ENCODE data around the gene CD44.
A peak's percentile ranks its signal among the peaks of the same experiment; 100 is the strongest.
"Not testable (repeated sequence)": the region's sequence is repeated elsewhere in the genome, so short reads cannot be mapped to it uniquely, and the experiment has no call there.

The CD44 gene

DNA sequence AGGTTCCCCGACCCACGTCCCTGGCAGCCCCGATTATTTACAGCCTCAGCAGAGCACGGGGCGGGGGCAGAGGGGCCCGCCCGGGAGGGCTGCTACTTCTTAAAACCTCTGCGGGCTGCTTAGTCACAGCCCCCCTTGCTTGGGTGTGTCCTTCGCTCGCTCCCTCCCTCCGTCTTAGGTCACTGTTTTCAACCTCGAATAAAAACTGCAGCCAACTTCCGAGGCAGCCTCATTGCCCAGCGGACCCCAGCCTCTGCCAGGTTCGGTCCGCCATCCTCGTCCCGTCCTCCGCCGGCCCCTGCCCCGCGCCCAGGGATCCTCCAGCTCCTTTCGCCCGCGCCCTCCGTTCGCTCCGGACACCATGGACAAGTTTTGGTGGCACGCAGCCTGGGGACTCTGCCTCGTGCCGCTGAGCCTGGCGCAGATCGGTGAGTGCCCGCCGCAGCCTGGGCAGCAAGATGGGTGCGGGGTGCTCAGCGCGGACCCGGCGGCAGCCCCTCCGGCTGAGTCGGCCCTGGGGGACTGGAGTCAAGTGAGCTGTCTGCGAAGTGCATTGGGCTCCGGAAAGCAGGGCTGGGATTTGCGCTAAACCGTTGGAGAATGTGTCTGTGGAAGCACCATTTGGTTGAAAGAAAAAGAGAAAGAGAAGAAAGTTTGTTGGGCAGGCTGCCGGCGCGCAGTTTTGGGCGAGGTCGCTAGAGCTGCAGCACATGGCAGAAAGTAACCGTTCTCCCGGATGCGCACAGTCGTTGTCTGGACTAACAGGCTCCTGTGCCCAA lies at the start of gene CD44:
CD44 (plus strand) TSS at position 229 of the 779 bp plus-strand sequence; CDS start at position 362, 133 bp downstream.
- peaks cover 62% of the 10 kb centered on the region for H3K4me1 ChIP-seq (ENCODE audit: insufficient read depth, low read length)
- H3K27ac ChIP-seq (ENCODE audit: low read length), result peak within 1 kb of the TSS; percentile 87
- DNase-seq (peak; percentile 78), ATAC-seq (ENCODE audit: insufficient read depth, low read depth) (peak; percentile 79)
- TF ChIP-seq EZH2 (IDR thresholded peaks at IDR 0.05; ENCODE audit: borderline replicate concordance, low read depth, low read length, severe bottlenecking), result no peak
- TF ChIP-seq, protein P1, sequence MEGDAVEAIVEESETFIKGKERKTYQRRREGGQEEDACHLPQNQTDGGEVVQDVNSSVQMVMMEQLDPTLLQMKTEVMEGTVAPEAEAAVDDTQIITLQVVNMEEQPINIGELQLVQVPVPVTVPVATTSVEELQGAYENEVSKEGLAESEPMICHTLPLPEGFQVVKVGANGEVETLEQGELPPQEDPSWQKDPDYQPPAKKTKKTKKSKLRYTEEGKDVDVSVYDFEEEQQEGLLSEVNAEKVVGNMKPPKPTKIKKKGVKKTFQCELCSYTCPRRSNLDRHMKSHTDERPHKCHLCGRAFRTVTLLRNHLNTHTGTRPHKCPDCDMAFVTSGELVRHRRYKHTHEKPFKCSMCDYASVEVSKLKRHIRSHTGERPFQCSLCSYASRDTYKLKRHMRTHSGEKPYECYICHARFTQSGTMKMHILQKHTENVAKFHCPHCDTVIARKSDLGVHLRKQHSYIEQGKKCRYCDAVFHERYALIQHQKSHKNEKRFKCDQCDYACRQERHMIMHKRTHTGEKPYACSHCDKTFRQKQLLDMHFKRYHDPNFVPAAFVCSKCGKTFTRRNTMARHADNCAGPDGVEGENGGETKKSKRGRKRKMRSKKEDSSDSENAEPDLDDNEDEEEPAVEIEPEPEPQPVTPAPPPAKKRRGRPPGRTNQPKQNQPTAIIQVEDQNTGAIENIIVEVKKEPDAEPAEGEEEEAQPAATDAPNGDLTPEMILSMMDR (IDR thresholded peaks at IDR 0.05; ENCODE audit: borderline replicate concordance, extremely low read depth, low read length, poor library complexity, severe bottlenecking), result no peak
- peaks cover 53% of the 10 kb centered on the region for H3K79me2 ChIP-seq (ENCODE audit: insufficient read depth, low read length)
- H4K20me1 ChIP-seq (ENCODE audit: insufficient read depth, low read length), result peaks cover 9% of the 10 kb centered on the region; the same call in 1 of the 2 replicates
- peak within 1 kb of the TSS; percentile 60 to 89 for H3K4me3 ChIP-seq (ENCODE audit: low read depth in 1 of 2, low read length in 2 of 2)
- peak within 1 kb of the TSS; percentile 88 for H3K9ac ChIP-seq (ENCODE audit: low read depth, low read length)
- no peaks in the 10 kb centered on the region for H3K27me3 ChIP-seq (ENCODE audit: insufficient read depth, low read length, poor library complexity)
- H3K9me3 ChIP-seq (ENCODE audit: insufficient read depth, low read length, severe bottlenecking), result no peaks in the 10 kb centered on the region
- peak within 1 kb of the TSS; percentile 97 for H2AFZ ChIP-seq (ENCODE audit: low read depth, low read length)
- peak within 1 kb of the TSS; percentile 92 for H3K4me2 ChIP-seq (ENCODE audit: insufficient read depth, low read length)
- H3K36me3 ChIP-seq (ENCODE audit: insufficient read depth, low read length), result peaks cover 3% of the 10 kb centered on the region; the same call in 1 of the 2 replicates

- Histone ChIP-seq H2AFZ (ENCODE audit: low read depth, low read length) (no peak overlapping the region), H3K36me3 (ENCODE audit: insufficient read depth, low read length) (no peaks in the 10 kb centered on the region), H3K4me1 (ENCODE audit: insufficient read depth, low read length) (peaks cover 15% of the 10 kb centered on the region), H3K4me2 (ENCODE audit: insufficient read depth, low read length) (no peak overlapping the region), H3K27me3 (ENCODE audit: insufficient read depth, low read length, poor library complexity) (no peaks in the 10 kb centered on the region), H3K27ac (ENCODE audit: low read length) (no peak overlapping the region), H3K4me3 (ENCODE audit: low read depth in 1 of 2, low read length in 2 of 2) (no peak overlapping the region), H3K79me2 (ENCODE audit: insufficient read depth, low read length) (no peaks in the 10 kb centered on the region), H3K9me3 (ENCODE audit: insufficient read depth, low read length, severe bottlenecking) (no peaks in the 10 kb centered on the region), H4K20me1 (ENCODE audit: insufficient read depth, low read length) (no peaks in the 10 kb centered on the region), H3K9ac (ENCODE audit: low read depth, low read length) (no peak overlapping the region)
- DNase-seq (no peak), ATAC-seq (ENCODE audit: insufficient read depth, low read depth) (no peak)
- TF ChIP-seq EZH2 (IDR thresholded peaks at IDR 0.05; ENCODE audit: borderline replicate concordance, low read depth, low read length, severe bottlenecking), result no peak
- TF ChIP-seq, protein P1 (IDR thresholded peaks at IDR 0.05; ENCODE audit: borderline replicate concordance, extremely low read depth, low read length, poor library complexity, severe bottlenecking), result no peak
Observed at GRCh38 chr11:35089666-35090065, 49.3 kb upstream of the CD44 start.

DNA sequence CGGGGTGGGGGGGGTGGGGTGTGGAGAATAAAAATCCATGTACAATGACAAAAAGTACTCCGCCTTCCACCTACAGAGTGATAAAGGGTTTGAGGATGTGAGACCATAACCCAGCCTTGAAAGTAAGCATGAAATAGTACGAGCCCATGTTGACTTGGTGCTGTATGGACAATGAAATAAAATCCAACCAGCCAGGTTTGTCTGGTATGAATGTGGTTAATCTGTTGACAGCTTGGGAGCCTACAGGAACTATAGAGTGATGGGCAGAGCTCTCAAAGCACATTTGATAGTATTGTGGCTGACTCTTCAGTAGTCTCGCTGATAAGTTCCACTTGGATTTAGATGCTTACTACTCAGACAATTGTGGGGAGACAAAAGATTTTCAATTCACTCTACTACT lies 48.8 kb upstream of the CD44 start:
- Histone ChIP-seq H3K27me3 (ENCODE audit: insufficient read depth, low read length, poor library complexity) (no peaks in the 10 kb centered on the region), H3K9me3 (ENCODE audit: insufficient read depth, low read length, severe bottlenecking) (no peaks in the 10 kb centered on the region), H3K9ac (ENCODE audit: low read depth, low read length) (no peak overlapping the region), H4K20me1 (ENCODE audit: insufficient read depth, low read length) (no peaks in the 10 kb centered on the region), H3K4me1 (ENCODE audit: insufficient read depth, low read length) (peaks cover 15% of the 10 kb centered on the region), H2AFZ (ENCODE audit: low read depth, low read length) (no peak overlapping the region), H3K79me2 (ENCODE audit: insufficient read depth, low read length) (no peaks in the 10 kb centered on the region), H3K4me2 (ENCODE audit: insufficient read depth, low read length) (no peak overlapping the region), H3K27ac (ENCODE audit: low read length) (no peak overlapping the region), H3K4me3 (ENCODE audit: low read depth in 1 of 2, low read length in 2 of 2) (no peak overlapping the region), H3K36me3 (ENCODE audit: insufficient read depth, low read length) (no peaks in the 10 kb centered on the region)
- DNase-seq, result no peak
- TF ChIP-seq, protein P1 (IDR thresholded peaks at IDR 0.05; ENCODE audit: borderline replicate concordance, extremely low read depth, low read length, poor library complexity, severe bottlenecking), result no peak
- TF ChIP-seq EZH2 (IDR thresholded peaks at IDR 0.05; ENCODE audit: borderline replicate concordance, low read depth, low read length, severe bottlenecking), result no peak
- ATAC-seq (ENCODE audit: insufficient read depth, low read depth), result no peak

DNA sequence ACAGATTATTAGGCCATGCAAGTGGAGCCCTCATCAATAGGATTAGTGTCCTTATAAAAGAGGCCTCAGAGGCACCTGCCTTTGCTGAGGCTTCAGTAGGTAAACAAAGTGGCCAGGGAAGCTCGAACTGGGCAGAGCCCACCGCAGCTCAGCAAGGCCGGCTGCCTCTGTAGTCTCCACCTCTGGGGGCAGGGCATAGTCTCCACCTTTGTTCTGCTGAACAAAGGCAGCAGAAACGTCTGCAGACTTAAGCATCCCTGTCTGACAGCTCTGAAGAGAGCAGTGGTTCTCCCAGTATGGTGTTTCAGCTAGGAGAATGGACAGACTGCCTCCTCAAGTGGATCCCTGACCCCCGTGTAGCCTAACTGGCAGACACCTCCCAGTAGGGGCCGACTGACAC lies 48.0 kb upstream of the CD44 start:
- H3K9ac ChIP-seq (ENCODE audit: low read depth, low read length); H3K36me3 ChIP-seq (ENCODE audit: insufficient read depth, low read length); H3K79me2 ChIP-seq (ENCODE audit: insufficient read depth, low read length); H3K9me3 ChIP-seq (ENCODE audit: insufficient read depth, low read length, severe bottlenecking); H3K4me2 ChIP-seq (ENCODE audit: insufficient read depth, low read length); H3K27ac ChIP-seq (ENCODE audit: low read length); H3K4me3 ChIP-seq (ENCODE audit: low read depth in 1 of 2, low read length in 2 of 2); H4K20me1 ChIP-seq (ENCODE audit: insufficient read depth, low read length); H2AFZ ChIP-seq (ENCODE audit: low read depth, low read length); H3K27me3 ChIP-seq (ENCODE audit: insufficient read depth, low read length, poor library complexity); ATAC-seq (ENCODE audit: insufficient read depth, low read depth); DNase-seq: not testable (repeated sequence)
- peaks cover 15% of the 10 kb centered on the region for H3K4me1 ChIP-seq (ENCODE audit: insufficient read depth, low read length)

Measured in DND-41 (cell line).